K562 (cell line): ENCODE measurements around the gene UBE2L3. TPM values are rescaled to one million over a fixed set of nuclear protein-coding genes. Genes with fewer than 3 reads are reported as not detected.
A peak's percentile ranks its signal among the peaks of the same experiment; 100 is the strongest.

ENCODE experiments used
- ATAC-seq: fragments of 200-7000 bp; cut with Tn5 transposase; 3 replicates; pipeline ENCODE4 v1.9.1; 2020; ENCODE audit warnings: moderate library complexity
- BruUV-seq: library from RNA; stranded (reverse); fragments of 400-500 nt; replicated peaks from 2 replicates; lab custom pipeline; 2021; lab: Mats Ljungman, UMichigan
- CTCF ChIA-PET: fragments of 300-600 bp; formaldehyde crosslinking; extraction: SDS; loops from one replicate; lab custom pipeline; 2021; ENCODE audit warnings: low intra/inter-chr PET ratio; lab: Yijun Ruan, JAX
- POLR2A ChIA-PET: fragments of 300-600, 350-650 bp; sonication (Branson Sonifier 250); formaldehyde crosslinking; extraction: SDS; loops from one replicate; lab custom pipeline; 2021; ENCODE audit warnings: antibody characterized with exemption, inconsistent platforms; lab: Yijun Ruan, JAX
- DNase-seq, 4 experiments: peaks; one replicate each; pipeline versions ENCODE4 v3.0.0 to v3.0.0-alpha.2; 2011 to 2018; ENCODE audit warnings: low spot score in 3 of 4, mixed read lengths in 3 of 4; ENCODE audit errors: extremely low read depth in 1 of 4
- FAIRE-seq: peaks from 2 replicates; lab custom pipeline; 2011; peaks lifted over from hg19 to GRCh38; lab: Jason Lieb, UNC
- H2AFZ ChIP-seq: 2 replicates; pipeline ENCODE4 v1.6.0; 2011; ENCODE audit warnings: low read depth, low read length, control low read depth, inconsistent platforms
- H3K27ac ChIP-seq: fragments of 200-600 bp; 3 replicates; pipeline ENCODE4 v1.8.0; 2011; ENCODE audit warnings: low read depth, mild to moderate bottlenecking, control low read depth, inconsistent platforms, low read length, moderate library complexity, mixed read lengths; ENCODE audit errors: extremely low read depth
- H3K27me3 ChIP-seq, 2 experiments: fragments of 300-600 bp in 1 of 2; 2 replicates in 1 of 2; 3 replicates in 1 of 2; pipeline versions ENCODE4 v1.6.0 to v1.8.0; 2011; ENCODE audit warnings: inconsistent platforms in 2 of 2, low read length in 2 of 2, mild to moderate bottlenecking in 1 of 2, mixed read lengths in 1 of 2, moderate library complexity in 1 of 2; ENCODE audit not compliant: control insufficient read depth in 2 of 2, insufficient read depth in 2 of 2
- H3K36me3 ChIP-seq: fragments of 300-600 bp; 3 replicates; pipeline ENCODE4 v1.8.0; 2011; ENCODE audit warnings: mild to moderate bottlenecking, low read length, inconsistent platforms; ENCODE audit not compliant: control insufficient read depth, insufficient read depth
- H3K4me1 ChIP-seq, 2 experiments: fragments of 200-600 bp in 1 of 2; replicated peaks in 1 of 2; 2 replicates in 1 of 2; 3 replicates in 1 of 2; pipeline versions ENCODE4 v1.5.1 to v1.8.0; 2011; ENCODE audit warnings: inconsistent platforms in 2 of 2, low read length in 2 of 2, mild to moderate bottlenecking in 1 of 2, mixed read lengths in 1 of 2, moderate library complexity in 1 of 2; ENCODE audit not compliant: control insufficient read depth in 2 of 2, insufficient read depth in 2 of 2
- H3K4me2 ChIP-seq: 2 replicates; pipeline ENCODE4 v1.6.1; 2011; ENCODE audit warnings: low read length, control low read depth, inconsistent platforms, mixed read lengths; ENCODE audit not compliant: insufficient read depth
- H3K4me3 ChIP-seq: fragments of 200-600 bp; sonication (generic), shearing (Covaris generic); 2 replicates; pipeline ENCODE4 v1.5.1; 2016; ENCODE audit warnings: control low read depth, inconsistent platforms
- H3K79me2 ChIP-seq: fragments of 200-600 bp; 3 replicates; pipeline ENCODE4 v1.8.0; 2011; ENCODE audit warnings: low read length, inconsistent platforms; ENCODE audit not compliant: control insufficient read depth, insufficient read depth
- H3K9ac ChIP-seq, 2 experiments: 2 replicates each; pipeline versions ENCODE4 v1.6.0 to v1.6.1; 2011; ENCODE audit warnings: low read depth in 2 of 2, low read length in 2 of 2, control low read depth in 1 of 2, inconsistent platforms in 1 of 2, mild to moderate bottlenecking in 1 of 2, mixed read lengths in 1 of 2; ENCODE audit not compliant: insufficient read depth in 1 of 2
- H3K9me1 ChIP-seq: one replicate; pipeline ENCODE4 v1.6.0; 2011; ENCODE audit warnings: inconsistent platforms, mild to moderate bottlenecking, low read length, moderate library complexity; ENCODE audit not compliant: control insufficient read depth, insufficient read depth
- H3K9me3 ChIP-seq: replicated peaks from 2 replicates; pipeline ENCODE4 v1.5.1; 2011; ENCODE audit warnings: low read depth, low read length, inconsistent platforms; ENCODE audit not compliant: control insufficient read depth, insufficient read depth
- H4K20me1 ChIP-seq: replicated peaks from 2 replicates; pipeline ENCODE4 v1.6.1; 2011; ENCODE audit warnings: low read length, inconsistent platforms, mixed read lengths; ENCODE audit not compliant: control insufficient read depth, insufficient read depth
- CBFA2T3 ChIP-seq: fragments of 450-650 bp; IDR thresholded peaks from 2 replicates; pipeline ENCODE4 v1.6.1; 2017
- FUS ChIP-seq: fragments of 200-400 bp; formaldehyde crosslinking; optimal IDR thresholded peaks from 2 replicates; pipeline ENCODE3; 2017; ENCODE audit warnings: low read depth, low read length
- MYBL2 ChIP-seq, 2 experiments: fragments of 450-650 bp in 1 of 2; sonication (generic) in 1 of 2; formaldehyde crosslinking in 1 of 2; IDR thresholded peaks; 2 replicates each; pipeline versions ENCODE4 v1.6.1 to v1.8.1; 2017 to 2022; ENCODE audit warnings: borderline replicate concordance in 1 of 2, inconsistent platforms in 1 of 2, low read depth in 1 of 2, mild to moderate bottlenecking in 1 of 2, missing genetic modification reagents in 1 of 2, moderate library complexity in 1 of 2
- NCOA1 ChIP-seq: fragments of 450-650 bp; IDR thresholded peaks from 2 replicates; pipeline ENCODE4 v1.6.1; 2016; ENCODE audit warnings: low read depth
- NELFE ChIP-seq: IDR thresholded peaks from 2 replicates; pipeline ENCODE4 v1.6.1; 2011; ENCODE audit warnings: mild to moderate bottlenecking; ENCODE audit not compliant: insufficient read depth, insufficient read length
- NONO ChIP-seq, 2 experiments: fragments of 200-400 bp in 1 of 2; fragments of 450-650 bp in 1 of 2; formaldehyde crosslinking in 1 of 2; IDR thresholded peaks; 2 replicates each; pipeline ENCODE4 v1.6.1; 2017; ENCODE audit warnings: low read depth in 2 of 2, mild to moderate bottlenecking in 2 of 2, moderate library complexity in 2 of 2, low read length in 1 of 2
- SMARCE1 ChIP-seq: fragments of 450-650 bp; IDR thresholded peaks from 2 replicates; pipeline ENCODE4 v1.7.1; 2016; ENCODE audit warnings: mild to moderate bottlenecking
- SP2 ChIP-seq: IDR thresholded peaks from 2 replicates; pipeline ENCODE4 v1.6.1; 2011; ENCODE audit warnings: mild to moderate bottlenecking, low read depth, low read length, moderate library complexity; ENCODE audit not compliant: poor library complexity, severe bottlenecking; ENCODE audit errors: extremely low read depth
- ZNF551 ChIP-seq: fragments of 250-450 bp; sonication (Bioruptor Pico); IDR thresholded peaks from 2 replicates; pipeline ENCODE4 v1.5.0; 2021; ENCODE audit warnings: mild to moderate bottlenecking, moderate library complexity
- WGBS: fragments of 100-300 bp; shearing (Covaris generic); methylation state at CpG from one replicate; pipeline ENCODE4 v1.1.6; 2016; ENCODE audit warnings: low coverage, mixed read lengths; ENCODE audit not compliant: insufficient coverage; ENCODE audit errors: missing lambda C conversion rate; 5-methylcytosine and 5-hydroxymethylcytosine counted together
- in situ Hi-C: fragments of 300-500 bp; cut with MboI; formaldehyde crosslinking; loops from 4 replicates; pipeline ENCODE4 v1.15.0; 2018; ENCODE audit warnings: inconsistent platforms, mixed read lengths
- intact Hi-C: fragments of 100-400 bp; cut with micrococcal nuclease; formaldehyde crosslinking; loops from 2 replicates; pipeline ENCODE4 v1.14.2; 2022
- polyA plus RNA-seq, 8 experiments: library from polyadenylated mRNA; depleted of rRNA in 4 of 8; stranded (reverse) in 5 of 8; unstranded in 3 of 8; fragments of >200 nt; fragmentation: Nextera tagmentation in 2 of 8; fragmentation: Illumina TruSeq in 1 of 8; extraction: Ambion mirVana in 2 of 8; extraction: Trizol in 1 of 8; gene quantifications; 2 replicates each; pipeline versions ENCODE4 v1.2.1 to v1.2.3, GENCODE V29; 2011 to 2014; ENCODE audit warnings: inconsistent platforms in 1 of 8, missing spikeins in 1 of 8
- total RNA-seq, 7 experiments: library from RNA; depleted of rRNA in 6 of 7; stranded (reverse); fragments of >200 nt in 6 of 7; fragmentation: Illumina TruSeq in 2 of 7; extraction: Trizol in 2 of 7; gene quantifications; 2 replicates each; pipeline versions ENCODE4 v1.2.1 to v1.2.3, GENCODE V29; 2011 to 2021; ENCODE audit warnings: low replicate concordance in 1 of 7
- TF ChIP-seq, protein P1 (sequence below): fragments of 450-650 bp; IDR thresholded peaks from 2 replicates; pipeline ENCODE4 v1.6.1; 2016; ENCODE audit warnings: antibody characterized with exemption
- TF ChIP-seq, protein P2 (sequence below): sonication (generic); formaldehyde crosslinking; IDR thresholded peaks from 2 replicates; pipeline ENCODE4 v1.8.0; 2023; ENCODE audit warnings: missing genetic modification reagents, mild to moderate bottlenecking, borderline replicate concordance

The UBE2L3 gene
- total and polyA plus RNA-seq, 9 of the 15 experiments (the other 6 are each of a cell fraction or from before 2014, with no cell fraction given) = 215 to 625 (median 285) TPM

DNA sequence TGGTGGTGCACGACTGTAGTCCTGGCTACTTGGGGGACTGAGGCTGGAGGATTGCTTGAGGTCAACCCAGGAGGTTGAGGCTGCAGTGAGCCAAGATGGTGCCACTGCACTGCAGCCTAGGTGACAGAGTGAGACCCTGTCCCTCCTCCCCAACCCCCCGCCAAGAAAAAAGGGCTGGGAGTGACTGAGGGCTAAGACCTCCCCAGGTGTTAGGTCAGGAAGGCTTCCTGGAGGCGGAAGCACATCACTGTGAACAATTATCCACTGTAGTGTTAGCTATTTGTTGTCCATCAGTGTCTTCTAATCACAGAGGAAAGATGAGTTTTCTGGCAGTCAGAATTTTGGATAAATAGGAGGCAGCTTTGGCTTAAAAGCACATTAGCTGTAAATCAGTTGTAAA is 53.5 kb downstream of the UBE2L3 start:
- Histone ChIP-seq H3K36me3 (peaks cover 88% of the 10 kb centered on the region), H3K4me2 (no peak overlapping the region), H3K27ac (no peak overlapping the region), H2AFZ (no peak overlapping the region), H3K4me1 (peaks cover 8 to 38% of the 10 kb centered on the region in 2 experiments; a peak in 4 of 5 replicates), H3K9me1 (peaks cover 32% of the 10 kb centered on the region), H3K4me3 (no peak overlapping the region), H3K9ac (peak overlapping the region in 1 of 2 experiments; percentile 39; a peak in 2 of 4 replicates), H4K20me1 (peaks cover 68% of the 10 kb centered on the region), H3K79me2 (peaks cover 83% of the 10 kb centered on the region), H3K9me3 (no peaks in the 10 kb centered on the region), H3K27me3 (no peaks in the 10 kb centered on the region)
- TF ChIP-seq NELFE (no peak), ZNF551 (CRISPR knock-in tag) (no peak), FUS (no peak), MYBL2 (IDR thresholded peaks at IDR 0.05; ENCODE audit: low read depth) (no peak), MYBL2 (CRISPR knock-in tag; IDR thresholded peaks at IDR 0.05; ENCODE audit: borderline replicate concordance) (no peak), NONO (IDR thresholded peaks at IDR 0.05; ENCODE audit: low read depth in 2 of 2, low read length in 1 of 2) (no peak), NCOA1 (no peak), CBFA2T3 (no peak), SP2 (no peak), SMARCE1 (no peak)
- TF ChIP-seq, protein P1, sequence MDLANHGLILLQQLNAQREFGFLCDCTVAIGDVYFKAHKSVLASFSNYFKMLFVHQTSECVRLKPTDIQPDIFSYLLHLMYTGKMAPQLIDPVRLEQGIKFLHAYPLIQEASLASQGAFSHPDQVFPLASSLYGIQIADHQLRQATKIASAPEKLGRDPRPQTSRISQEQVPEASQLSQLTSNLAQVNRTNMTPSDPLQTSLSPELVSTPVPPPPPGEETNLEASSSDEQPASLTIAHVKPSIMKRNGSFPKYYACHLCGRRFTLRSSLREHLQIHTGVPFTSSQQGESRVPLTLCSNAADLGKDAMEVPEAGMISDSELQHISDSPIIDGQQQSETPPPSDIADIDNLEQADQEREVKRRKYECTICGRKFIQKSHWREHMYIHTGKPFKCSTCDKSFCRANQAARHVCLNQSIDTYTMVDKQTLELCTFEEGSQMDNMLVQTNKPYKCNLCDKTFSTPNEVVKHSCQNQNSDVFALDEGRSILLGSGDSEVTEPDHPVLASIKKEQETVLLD = no peak
- TF ChIP-seq, protein P2, sequence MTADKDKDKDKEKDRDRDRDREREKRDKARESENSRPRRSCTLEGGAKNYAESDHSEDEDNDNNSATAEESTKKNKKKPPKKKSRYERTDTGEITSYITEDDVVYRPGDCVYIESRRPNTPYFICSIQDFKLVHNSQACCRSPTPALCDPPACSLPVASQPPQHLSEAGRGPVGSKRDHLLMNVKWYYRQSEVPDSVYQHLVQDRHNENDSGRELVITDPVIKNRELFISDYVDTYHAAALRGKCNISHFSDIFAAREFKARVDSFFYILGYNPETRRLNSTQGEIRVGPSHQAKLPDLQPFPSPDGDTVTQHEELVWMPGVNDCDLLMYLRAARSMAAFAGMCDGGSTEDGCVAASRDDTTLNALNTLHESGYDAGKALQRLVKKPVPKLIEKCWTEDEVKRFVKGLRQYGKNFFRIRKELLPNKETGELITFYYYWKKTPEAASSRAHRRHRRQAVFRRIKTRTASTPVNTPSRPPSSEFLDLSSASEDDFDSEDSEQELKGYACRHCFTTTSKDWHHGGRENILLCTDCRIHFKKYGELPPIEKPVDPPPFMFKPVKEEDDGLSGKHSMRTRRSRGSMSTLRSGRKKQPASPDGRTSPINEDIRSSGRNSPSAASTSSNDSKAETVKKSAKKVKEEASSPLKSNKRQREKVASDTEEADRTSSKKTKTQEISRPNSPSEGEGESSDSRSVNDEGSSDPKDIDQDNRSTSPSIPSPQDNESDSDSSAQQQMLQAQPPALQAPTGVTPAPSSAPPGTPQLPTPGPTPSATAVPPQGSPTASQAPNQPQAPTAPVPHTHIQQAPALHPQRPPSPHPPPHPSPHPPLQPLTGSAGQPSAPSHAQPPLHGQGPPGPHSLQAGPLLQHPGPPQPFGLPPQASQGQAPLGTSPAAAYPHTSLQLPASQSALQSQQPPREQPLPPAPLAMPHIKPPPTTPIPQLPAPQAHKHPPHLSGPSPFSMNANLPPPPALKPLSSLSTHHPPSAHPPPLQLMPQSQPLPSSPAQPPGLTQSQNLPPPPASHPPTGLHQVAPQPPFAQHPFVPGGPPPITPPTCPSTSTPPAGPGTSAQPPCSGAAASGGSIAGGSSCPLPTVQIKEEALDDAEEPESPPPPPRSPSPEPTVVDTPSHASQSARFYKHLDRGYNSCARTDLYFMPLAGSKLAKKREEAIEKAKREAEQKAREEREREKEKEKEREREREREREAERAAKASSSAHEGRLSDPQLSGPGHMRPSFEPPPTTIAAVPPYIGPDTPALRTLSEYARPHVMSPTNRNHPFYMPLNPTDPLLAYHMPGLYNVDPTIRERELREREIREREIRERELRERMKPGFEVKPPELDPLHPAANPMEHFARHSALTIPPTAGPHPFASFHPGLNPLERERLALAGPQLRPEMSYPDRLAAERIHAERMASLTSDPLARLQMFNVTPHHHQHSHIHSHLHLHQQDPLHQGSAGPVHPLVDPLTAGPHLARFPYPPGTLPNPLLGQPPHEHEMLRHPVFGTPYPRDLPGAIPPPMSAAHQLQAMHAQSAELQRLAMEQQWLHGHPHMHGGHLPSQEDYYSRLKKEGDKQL (CRISPR knock-in tag) = no peak
- ATAC-seq (no peak), FAIRE-seq (no peak), DNase-seq (no peak)
- BruUV-seq = no TSS peak
- 80% methylated on average over 3 of the region's 3 CpGs for WGBS
- intact Hi-C loops (no loop called here), in situ Hi-C loops (no loop called here)
- CTCF ChIA-PET = no interaction called here
- POLR2A ChIA-PET = interaction anchor here (0.6 to 76.8 kb wide), 5 partner anchors 2 to 1560 kb away, joined by 3 to 4622 read pairs (median 4); partner anchors contain the start of genes CCDC116, SDF2L1 and YDJC
